ENCODE data around the gene RNF141. TPM values are rescaled to one million over a fixed set of nuclear protein-coding genes. Genes with fewer than 3 reads are reported as not detected.
A peak's percentile ranks its signal among the peaks of the same experiment; 100 is the strongest.

RNF141 gene
- total and polyA plus RNA-seq, 7 donors, result 5.0 to 42.2 (median 16.6) TPM

GRCh38 chr11:10587388-10587787, 46.4 kb upstream of the RNF141 start:
- Histone ChIP-seq H3K27ac (no peak overlapping the region), H3K27me3 (ENCODE audit: insufficient read depth in 3 of 3, low read length in 2 of 3) (no peaks in the 10 kb centered on the region), H3K36me3 (ENCODE audit: insufficient read depth in 1 of 2, low read depth in 1 of 2) (no peaks in the 10 kb centered on the region), H3K4me1 (peaks cover 21% of the 10 kb centered on the region), H3K9me3 (no peaks in the 10 kb centered on the region), H3K4me3 (no peak overlapping the region)
- ATAC-seq (peak in 1 of 4 donors; percentile 16), DNase-seq (no peak)
- WGBS, 3 donors, result 85 to 90% (median 89%) methylated on average over 7 of the region's 7 CpGs
- intact Hi-C loops (cut with DNase I), result no loop called here
- TF ChIP-seq CTCF (IDR thresholded peaks at IDR 0.05), result no peak

- DNase-seq (no peak), ATAC-seq (no peak)
- TF ChIP-seq CTCF (IDR thresholded peaks at IDR 0.05), result no peak
- no peaks in the 10 kb centered on the region for H3K36me3 ChIP-seq (ENCODE audit: insufficient read depth in 1 of 2, low read depth in 1 of 2)
- no peak overlapping the region for H3K4me3 ChIP-seq
- H3K4me1 ChIP-seq, result peaks cover 15% of the 10 kb centered on the region
- no peak overlapping the region for H3K27ac ChIP-seq
- intact Hi-C loops (cut with DNase I), result no loop called here
- 19 to 25% (median 22%) methylated on average over 3 of the region's 3 CpGs for WGBS, 3 donors
- H3K27me3 ChIP-seq (ENCODE audit: insufficient read depth in 3 of 3, low read length in 2 of 3), result no peaks in the 10 kb centered on the region
- H3K9me3 ChIP-seq, result no peaks in the 10 kb centered on the region
These were observed 43.1 kb upstream of the RNF141 start for GRCh38 chr11:10584071-10584501.

- H3K27me3 ChIP-seq (ENCODE audit: insufficient read depth in 3 of 3, low read length in 2 of 3), result no peaks in the 10 kb centered on the region
- no peak overlapping the region for H3K4me3 ChIP-seq
- DNase-seq (peak; percentile 36 to 59), ATAC-seq (peak in 3 of 4 donors; percentile 45 to 64 (median 51))
- no peak overlapping the region for H3K27ac ChIP-seq
- TF ChIP-seq CTCF (IDR thresholded peaks at IDR 0.05), result no peak
- 70 to 77% (median 77%) methylated on average over 4 of the region's 4 CpGs for WGBS, 3 donors
- H3K36me3 ChIP-seq (ENCODE audit: insufficient read depth in 1 of 2, low read depth in 1 of 2), result no peaks in the 10 kb centered on the region
- intact Hi-C loops (cut with DNase I), result no loop called here
- H3K9me3 ChIP-seq, result no peaks in the 10 kb centered on the region
- H3K4me1 ChIP-seq, result peaks cover 11% of the 10 kb centered on the region
These were observed 40.6 kb upstream of the RNF141 start for GRCh38 chr11:10581481-10582019.

GRCh38 chr11:10580623-10581022, 39.6 kb upstream of the RNF141 start:
- Histone ChIP-seq H3K27ac (no peak overlapping the region), H3K4me3 (no peak overlapping the region), H3K27me3 (ENCODE audit: insufficient read depth in 3 of 3, low read length in 2 of 3) (no peaks in the 10 kb centered on the region), H3K9me3 (no peaks in the 10 kb centered on the region), H3K4me1 (peaks cover 10% of the 10 kb centered on the region), H3K36me3 (ENCODE audit: insufficient read depth in 1 of 2, low read depth in 1 of 2) (no peaks in the 10 kb centered on the region)
- intact Hi-C loops (cut with DNase I), result no loop called here
- DNase-seq (no peak), ATAC-seq (no peak)
- 81 to 88% (median 84%) methylated on average over 4 of the region's 4 CpGs for WGBS, 3 donors
- TF ChIP-seq CTCF (IDR thresholded peaks at IDR 0.05), result no peak

GRCh38 chr11:10579700-10580099, 38.7 kb upstream of the RNF141 start:
- WGBS, 3 donors, result 93 to 99% (median 94%) methylated on average over 3 of the region's 3 CpGs

More at GRCh38 chr11:10579700-10580099, 38.7 kb upstream of the RNF141 start:
- no peak for TF ChIP-seq CTCF (IDR thresholded peaks at IDR 0.05)
- DNase-seq, result no peak
- Histone ChIP-seq H3K4me3 (no peak overlapping the region), H3K27ac (no peak overlapping the region), H3K4me1 (peaks cover 13% of the 10 kb centered on the region), H3K27me3 (ENCODE audit: insufficient read depth in 3 of 3, low read length in 2 of 3) (no peaks in the 10 kb centered on the region), H3K36me3 (ENCODE audit: insufficient read depth in 1 of 2, low read depth in 1 of 2) (no peaks in the 10 kb centered on the region), H3K9me3 (no peaks in the 10 kb centered on the region)
- no peak for ATAC-seq
- intact Hi-C loops (cut with DNase I), result no loop called here
